Thyroid gland (tissue), 4 donors: ENCODE data around the gene PTPRB.

Experiments
- CTCF ChIP-seq, 6 experiments: fragments of 200-600 bp in 3 of 6; fragments of 450-650 bp in 3 of 6; sonication (generic) in 3 of 6; IDR thresholded peaks; one replicate each; pipeline ENCODE4 v1.5.1; 2016 to 2019; ENCODE audit warnings: antibody characterized with exemption in 6 of 6, mild to moderate bottlenecking in 2 of 6, inconsistent platforms in 1 of 6, moderate library complexity in 1 of 6
- POLR2A ChIP-seq, 2 donors: fragments of 450-650 bp; IDR thresholded peaks; one replicate each; pipeline ENCODE4 v1.6.1; 2017; ENCODE audit warnings: antibody characterized with exemption in 2 of 2, mild to moderate bottlenecking in 2 of 2, moderate library complexity in 1 of 2

- no peak for TF ChIP-seq CTCF (IDR thresholded peaks at IDR 0.05)
- TF ChIP-seq POLR2A (IDR thresholded peaks at IDR 0.05): no peak
Measured at GRCh38 chr12:70529647-70530046, 107.6 kb downstream of the PTPRB start.
